Measurements from ENCODE around the gene CDKAL1. TPM values are rescaled to one million over a fixed set of nuclear protein-coding genes. Genes with fewer than 3 reads are reported as not detected.

The CDKAL1 gene
- total and polyA plus RNA-seq, 4 donors, result 2.0 to 12.9 (median 6.7) TPM

GRCh38 chr6:21158149-21158548 is 623.9 kb downstream of the CDKAL1 start:
- Histone ChIP-seq H3K9ac (ENCODE audit: low read depth in 1 of 2, low read length in 2 of 2) (no peak overlapping the region), H3K36me3 (ENCODE audit: control insufficient read depth in 4 of 4, insufficient read depth in 3 of 4, low read depth in 1 of 4, low read length in 3 of 4) (no peaks in the 10 kb centered on the region), H3K27me3 (ENCODE audit: control insufficient read depth in 4 of 4, insufficient read depth in 4 of 4, low read length in 3 of 4) (no peaks in the 10 kb centered on the region), H3K4me3 (ENCODE audit: low read depth in 1 of 3, low read length in 3 of 3) (no peak overlapping the region), H3K9me3 (ENCODE audit: control insufficient read depth in 4 of 4, low read length in 3 of 4) (no peaks in the 10 kb centered on the region), H3K27ac (ENCODE audit: low read depth in 1 of 2, low read length in 2 of 2) (no peak overlapping the region), H3K4me1 (ENCODE audit: control insufficient read depth in 4 of 4, insufficient read depth in 4 of 4, low read length in 3 of 4) (no peaks in the 10 kb centered on the region)
- WGBS, result 88% methylated on average over 1 of the region's 1 CpG
- TF ChIP-seq HNF4G (IDR thresholded peaks at IDR 0.05) (no peak), REST (IDR thresholded peaks at IDR 0.05) (no peak)
- DNase-seq (ENCODE audit: low spot score), result no peak

- 56% methylated on average over 1 of the region's 1 CpG for WGBS
- no peak overlapping the region for H3K9ac ChIP-seq (ENCODE audit: low read depth in 1 of 2, low read length in 2 of 2)
- TF ChIP-seq FOXA2 (IDR thresholded peaks at IDR 0.05) (no peak), TAF1 (conservative IDR thresholded peaks at IDR 0.05) (no peak), SP1 (IDR thresholded peaks at IDR 0.05) (no peak), EGR1 (IDR thresholded peaks at IDR 0.05; ENCODE audit: low read depth in 2 of 2) (no peak), ATF3 (IDR thresholded peaks at IDR 0.05) (no peak), ZBTB33 (IDR thresholded peaks at IDR 0.05) (no peak), NR2F2 (IDR thresholded peaks at IDR 0.05) (no peak), CTCF (IDR thresholded peaks at IDR 0.05; ENCODE audit: low read depth, low read length, missing input control) (no peak), HNF4G (IDR thresholded peaks at IDR 0.05) (no peak), FOXA1 (IDR thresholded peaks at IDR 0.05) (no peak), MAX (IDR thresholded peaks at IDR 0.05) (no peak), YY1 (IDR thresholded peaks at IDR 0.05) (no peak), RAD21 (IDR thresholded peaks at IDR 0.05) (no peak), GABPA (IDR thresholded peaks at IDR 0.05 in 1 of 2, conservative IDR thresholded peaks at IDR 0.05 in 1 of 2) (no peak), REST (IDR thresholded peaks at IDR 0.05) (no peak), HNF4A (conservative IDR thresholded peaks at IDR 0.05) (no peak), RXRA (IDR thresholded peaks at IDR 0.05) (no peak), JUND (IDR thresholded peaks at IDR 0.05) (no peak)
Observed at GRCh38 chr6:21158873-21159272, 624.6 kb downstream of the CDKAL1 start.

More at GRCh38 chr6:21158873-21159272, 624.6 kb downstream of the CDKAL1 start:
- Histone ChIP-seq H3K9me3 (ENCODE audit: control insufficient read depth in 4 of 4, low read length in 3 of 4) (no peaks in the 10 kb centered on the region), H3K4me3 (ENCODE audit: low read depth in 1 of 3, low read length in 3 of 3) (no peak overlapping the region), H3K36me3 (ENCODE audit: control insufficient read depth in 4 of 4, insufficient read depth in 3 of 4, low read depth in 1 of 4, low read length in 3 of 4) (no peaks in the 10 kb centered on the region), H3K27ac (ENCODE audit: low read depth in 1 of 2, low read length in 2 of 2) (no peak overlapping the region), H3K4me1 (ENCODE audit: control insufficient read depth in 4 of 4, insufficient read depth in 4 of 4, low read length in 3 of 4) (no peaks in the 10 kb centered on the region), H3K27me3 (ENCODE audit: control insufficient read depth in 4 of 4, insufficient read depth in 4 of 4, low read length in 3 of 4) (no peaks in the 10 kb centered on the region)
- no peak for DNase-seq (ENCODE audit: low spot score)

Data from liver (tissue), 9 donors.